WTC11 (cell line): Measurements from ENCODE around the gene C13orf46. TPM values are rescaled to one million over a fixed set of nuclear protein-coding genes. Genes with fewer than 3 reads are reported as not detected.
"Not testable (repeated sequence)": the region's sequence is repeated elsewhere in the genome, so short reads cannot be mapped to it uniquely, and the experiment has no call there.

Source experiments
- ATAC-seq: fragments of 200-7000 bp; cut with Tn5 transposase; 2 replicates; pipeline ENCODE4 v1.10.0; 2021; ENCODE audit warnings: mild to moderate bottlenecking, moderate library complexity
- CTCF ChIA-PET: fragments of 300-600 bp; sonication (Branson Sonifier 250); formaldehyde crosslinking; loops from one replicate; lab custom pipeline; 2021; ENCODE audit warnings: antibody characterized with exemption; lab: Charles Lee
- POLR2A ChIA-PET: fragments of 350-600 bp; sonication (Branson Sonifier 250); formaldehyde crosslinking; loops from one replicate; lab custom pipeline; 2021; ENCODE audit warnings: antibody characterized with exemption; lab: Charles Lee
- DNase-seq: peaks from one replicate; pipeline ENCODE4 v3.0.0; 2021; ENCODE audit warnings: low spot score
- H3K27ac Mint-ChIP-seq: 2 replicates; pipeline ENCODE4 v1.8.0; 2021; ENCODE audit warnings: mixed read lengths
- H3K27me3 Mint-ChIP-seq: 2 replicates; pipeline ENCODE4 v1.8.0; 2021; ENCODE audit warnings: low read depth, mild to moderate bottlenecking, moderate library complexity, mixed read lengths
- H3K36me3 Mint-ChIP-seq: 2 replicates; pipeline ENCODE4 v1.8.0; 2021; ENCODE audit warnings: mixed read lengths
- H3K4me1 Mint-ChIP-seq: 2 replicates; pipeline ENCODE4 v1.8.0; 2022; ENCODE audit warnings: mixed read lengths
- H3K4me3 Mint-ChIP-seq: 2 replicates; pipeline ENCODE4 v1.8.0; 2021; ENCODE audit warnings: mild to moderate bottlenecking, moderate library complexity, mixed read lengths
- H3K9me3 Mint-ChIP-seq: 2 replicates; pipeline ENCODE4 v1.8.0; 2021; ENCODE audit warnings: mixed read lengths
- ATF1 ChIP-seq: sonication (generic); formaldehyde crosslinking; IDR thresholded peaks from 2 replicates; pipeline ENCODE4 v1.8.1; 2023; ENCODE audit warnings: mild to moderate bottlenecking, moderate library complexity, missing genetic modification reagents
- ATF6 ChIP-seq: sonication (generic); formaldehyde crosslinking; IDR thresholded peaks from 2 replicates; pipeline ENCODE4 v1.8.1; 2023; ENCODE audit warnings: mild to moderate bottlenecking, missing genetic modification reagents
- CTCF ChIP-seq: fragments of 200-600 bp; IDR thresholded peaks from 2 replicates; pipeline ENCODE4 v1.8.0; 2022; ENCODE audit warnings: antibody characterized with exemption
- ELF4 ChIP-seq: sonication (generic); formaldehyde crosslinking; IDR thresholded peaks from 2 replicates; pipeline ENCODE4 v1.8.1; 2022; ENCODE audit warnings: low read depth, mild to moderate bottlenecking, moderate library complexity, missing genetic modification reagents
- FOXP1 ChIP-seq: sonication (generic); formaldehyde crosslinking; IDR thresholded peaks from 2 replicates; pipeline ENCODE4 v1.8.0; 2022; ENCODE audit warnings: missing genetic modification reagents, mild to moderate bottlenecking, moderate library complexity, borderline replicate concordance
- GABPB1 ChIP-seq: sonication (generic); formaldehyde crosslinking; IDR thresholded peaks from 2 replicates; pipeline ENCODE4 v1.8.1; 2023; ENCODE audit warnings: mild to moderate bottlenecking, missing genetic modification reagents
- JAZF1 ChIP-seq: fragments of 250-450 bp; sonication (Bioruptor Pico); IDR thresholded peaks from 2 replicates; pipeline ENCODE4 v1.9.0; 2021; ENCODE audit warnings: moderate library complexity, mild to moderate bottlenecking, inconsistent platforms
- NFYB ChIP-seq: sonication (generic); formaldehyde crosslinking; conservative IDR thresholded peaks from 2 replicates; pipeline ENCODE4 v1.8.0; 2022; ENCODE audit warnings: low read depth, missing genetic modification reagents
- NR3C1 ChIP-seq: sonication (generic); formaldehyde crosslinking; conservative IDR thresholded peaks from 2 replicates; pipeline ENCODE4 v1.8.1; 2023; ENCODE audit warnings: low read depth, mild to moderate bottlenecking, missing genetic modification reagents
- RORB ChIP-seq: fragments of 250-450 bp; sonication (Bioruptor Pico); IDR thresholded peaks from 2 replicates; pipeline ENCODE4 v1.9.0; 2021; ENCODE audit warnings: mild to moderate bottlenecking
- TCF7 ChIP-seq: sonication (generic); formaldehyde crosslinking; IDR thresholded peaks from 2 replicates; pipeline ENCODE4 v1.8.0; 2022; ENCODE audit warnings: mild to moderate bottlenecking, low read depth, missing genetic modification reagents, moderate library complexity
- TEAD1 ChIP-seq: sonication (generic); formaldehyde crosslinking; IDR thresholded peaks from 2 replicates; pipeline ENCODE4 v1.8.0; 2022; ENCODE audit warnings: mild to moderate bottlenecking, missing genetic modification reagents
- USF1 ChIP-seq: sonication (generic); formaldehyde crosslinking; IDR thresholded peaks from 2 replicates; pipeline ENCODE4 v1.8.0; 2022; ENCODE audit warnings: mild to moderate bottlenecking, missing genetic modification reagents
- ZNF138 ChIP-seq: sonication (generic); formaldehyde crosslinking; conservative IDR thresholded peaks from 2 replicates; pipeline ENCODE4 v1.8.1; 2022; ENCODE audit warnings: mild to moderate bottlenecking, moderate library complexity, missing genetic modification reagents
- ZNF219 ChIP-seq: sonication (generic); formaldehyde crosslinking; IDR thresholded peaks from 2 replicates; pipeline ENCODE4 v1.8.0; 2023; ENCODE audit warnings: missing genetic modification reagents, mild to moderate bottlenecking, borderline replicate concordance
- ZNF232 ChIP-seq: sonication (generic); formaldehyde crosslinking; IDR thresholded peaks from 2 replicates; pipeline ENCODE4 v1.8.0; 2022; ENCODE audit warnings: mild to moderate bottlenecking, missing genetic modification reagents
- ZNF317 ChIP-seq: sonication (generic); formaldehyde crosslinking; IDR thresholded peaks from 2 replicates; pipeline ENCODE4 v1.8.1; 2023; ENCODE audit warnings: low read depth, mild to moderate bottlenecking, moderate library complexity, missing genetic modification reagents, borderline replicate concordance
- ZNF423 ChIP-seq: fragments of 250-450 bp; sonication (Bioruptor Pico); IDR thresholded peaks from 2 replicates; pipeline ENCODE4 v2.1.2; 2022; ENCODE audit warnings: mild to moderate bottlenecking, moderate library complexity
- total RNA-seq: library from RNA; stranded (reverse); gene quantifications from 3 replicates; pipeline ENCODE4 v1.2.3, GENCODE V29; 2021
- TF ChIP-seq, protein P1 (sequence below): fragments of 250-450 bp; sonication (Bioruptor Pico); conservative IDR thresholded peaks from 2 replicates; pipeline ENCODE4 v1.9.0; 2021; ENCODE audit warnings: mild to moderate bottlenecking

The C13orf46 gene
- total RNA-seq, 1 experiment from 2014 or later = 0.50 TPM

- H3K36me3 Mint-ChIP-seq = peaks cover 2% of the 10 kb centered on the region; the same call in 1 of the 2 replicates
- CTCF ChIA-PET = no interaction called here
- H3K27ac Mint-ChIP-seq = no peak overlapping the region; the same call in 1 of the 2 replicates
Measured at GRCh38 chr13:114020750-114021463, 47.0 kb upstream of the C13orf46 start.

GRCh38 chr13:114020134-114020533 lies 46.3 kb upstream of the C13orf46 start:
- H3K9me3 Mint-ChIP-seq, ATAC-seq, H3K36me3 Mint-ChIP-seq, H3K27me3 Mint-ChIP-seq, DNase-seq, H3K4me3 Mint-ChIP-seq, H3K4me1 Mint-ChIP-seq, POLR2A ChIA-PET, CTCF ChIA-PET: not testable (repeated sequence)
- peak overlapping the region; percentile 63 for H3K27ac Mint-ChIP-seq

More at GRCh38 chr13:114020750-114021463, 47.0 kb upstream of the C13orf46 start:
- DNase-seq (no peak), ATAC-seq (no peak)
- POLR2A ChIA-PET = no interaction called here
- no peak for TF ChIP-seq FOXP1
- TF ChIP-seq NR3C1 (CRISPR knock-in tag) = no peak
- TF ChIP-seq, protein P1, sequence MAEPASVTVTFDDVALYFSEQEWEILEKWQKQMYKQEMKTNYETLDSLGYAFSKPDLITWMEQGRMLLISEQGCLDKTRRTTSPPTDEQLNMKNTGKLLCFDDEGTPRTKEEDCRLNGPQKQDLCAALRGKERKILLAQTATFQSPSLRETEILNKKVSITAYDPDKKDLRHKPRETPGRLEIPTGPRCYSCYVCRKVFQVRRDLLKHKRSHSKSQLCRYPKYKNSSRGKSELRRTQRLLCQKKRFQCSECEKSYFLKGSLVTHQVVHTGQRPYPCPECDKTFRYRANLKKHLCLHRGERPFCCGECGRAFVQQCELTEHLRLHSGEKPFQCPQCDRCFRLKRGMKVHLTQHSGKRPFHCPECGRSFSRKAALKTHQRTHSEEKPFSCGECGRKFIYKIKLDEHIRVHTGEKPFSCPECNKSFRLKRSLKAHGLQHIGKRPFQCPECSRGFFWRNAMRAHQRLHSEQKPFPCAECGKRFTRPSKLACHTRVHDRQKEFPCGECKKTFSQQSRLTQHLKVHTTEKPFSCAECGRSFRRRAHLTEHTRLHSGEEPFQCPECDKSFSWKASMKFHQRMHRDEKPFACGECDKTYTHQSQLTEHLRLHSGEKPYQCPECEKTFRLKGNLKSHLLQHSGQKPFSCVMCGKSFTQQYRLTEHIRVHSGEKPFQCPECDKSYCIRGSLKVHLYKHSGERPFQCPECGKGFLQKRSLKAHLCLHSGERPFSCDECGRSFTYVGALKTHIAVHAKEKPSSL (CRISPR knock-in tag) = no peak
- no peak for TF ChIP-seq ZNF423 (CRISPR knock-in tag)
- TF ChIP-seq ATF6 (CRISPR knock-in tag) = no peak
- no peak for TF ChIP-seq GABPB1 (CRISPR knock-in tag)
- TF ChIP-seq NFYB (CRISPR knock-in tag) = no peak
- TF ChIP-seq ZNF219 (CRISPR knock-in tag) = no peak
- TF ChIP-seq ZNF317 = no peak
- TF ChIP-seq RORB (CRISPR knock-in tag) = no peak
- TF ChIP-seq ATF1 = no peak
- TF ChIP-seq USF1 (CRISPR knock-in tag) = no peak
- TF ChIP-seq ZNF138 = no peak
- TF ChIP-seq TEAD1 (CRISPR knock-in tag) = no peak
- Mint-ChIP-seq H3K27me3 (no peaks in the 10 kb centered on the region), H3K4me3 (no peak overlapping the region), H3K9me3 (no peaks in the 10 kb centered on the region), H3K4me1 (peaks cover 7% of the 10 kb centered on the region)

DNA sequence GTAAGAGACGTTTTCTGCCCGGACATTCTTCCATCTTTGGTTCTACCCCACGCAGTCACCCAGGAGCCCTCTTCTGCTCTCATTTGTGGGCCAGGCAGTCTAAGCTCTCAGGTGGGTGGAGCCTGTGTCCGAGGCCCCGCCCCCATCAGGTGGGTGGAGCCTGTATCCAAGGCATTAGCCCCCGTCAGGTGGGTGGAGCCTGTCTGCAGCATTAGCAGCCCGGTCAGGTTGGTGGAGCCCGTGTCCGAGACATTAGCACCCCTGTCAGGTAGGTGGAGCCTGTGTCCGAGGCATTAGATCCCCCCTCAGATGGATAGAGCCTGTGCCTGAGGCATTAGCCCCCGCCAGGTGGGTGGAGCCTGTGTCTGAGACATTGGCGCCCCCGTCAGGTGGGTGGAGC lies 45.5 kb upstream of the C13orf46 start:
- no peak overlapping the region for H3K4me3 Mint-ChIP-seq
- CTCF ChIA-PET = no interaction called here
- H3K27ac Mint-ChIP-seq = no peak overlapping the region
- peaks cover 2% of the 10 kb centered on the region; the same call in 1 of the 2 replicates for H3K36me3 Mint-ChIP-seq
- H3K9me3 Mint-ChIP-seq = no peaks in the 10 kb centered on the region
- TF ChIP-seq CTCF = no peak
- no peak for TF ChIP-seq TCF7 (CRISPR knock-in tag)
- no peak for TF ChIP-seq JAZF1 (CRISPR knock-in tag)
- no peak for TF ChIP-seq ELF4 (CRISPR knock-in tag)
- no peak for TF ChIP-seq ZNF232 (CRISPR knock-in tag)
- no peak for TF ChIP-seq ZNF219 (CRISPR knock-in tag)
- peaks cover 4% of the 10 kb centered on the region for H3K4me1 Mint-ChIP-seq
- DNase-seq (peak; percentile 79), ATAC-seq (peak; percentile 65)
- no peaks in the 10 kb centered on the region for H3K27me3 Mint-ChIP-seq
- POLR2A ChIA-PET = no interaction called here
